RWPE2 (cell line): ENCODE results near the gene LOXL4.

Experiments
- ATAC-seq: fragments of 200-7000 bp; cut with Tn5 transposase; 3 replicates; pipeline ENCODE4 v1.9.1; 2021; ENCODE audit warnings: low read depth
- DNase-seq: peaks from one replicate; pipeline ENCODE4 v3.0.0-alpha.2; 2020; ENCODE audit warnings: low spot score
- H3K27ac ChIP-seq: fragments of 450-650 bp; 2 replicates; pipeline ENCODE4 v1.5.1; 2017; ENCODE audit warnings: mild to moderate bottlenecking; ENCODE audit not compliant: poor library complexity, severe bottlenecking
- H3K27me3 ChIP-seq: fragments of 250-450 bp; sonication (Bioruptor Pico); 2 replicates; pipeline ENCODE4 v1.5.1; 2021; ENCODE audit warnings: mild to moderate bottlenecking, moderate library complexity; ENCODE audit not compliant: insufficient read depth, poor library complexity, severe bottlenecking
- H3K36me3 ChIP-seq: fragments of 250-450 bp; sonication (Bioruptor Pico); 2 replicates; pipeline ENCODE4 v1.5.1; 2020; ENCODE audit warnings: low read depth, mild to moderate bottlenecking, moderate library complexity
- H3K4me1 ChIP-seq: fragments of 250-450 bp; sonication (Bioruptor Pico); 2 replicates; pipeline ENCODE4 v1.5.1; 2021; ENCODE audit warnings: mild to moderate bottlenecking, moderate library complexity; ENCODE audit not compliant: insufficient read depth, poor library complexity, severe bottlenecking
- H3K4me3 ChIP-seq: fragments of 250-450 bp; sonication (Bioruptor Pico); 2 replicates; pipeline ENCODE4 v1.5.1; 2021; ENCODE audit warnings: mild to moderate bottlenecking, moderate library complexity; ENCODE audit not compliant: severe bottlenecking
- H3K9me3 ChIP-seq: fragments of 250-450 bp; sonication (Bioruptor Pico); 2 replicates; pipeline ENCODE4 v1.5.1; 2021; ENCODE audit warnings: mild to moderate bottlenecking, moderate library complexity; ENCODE audit not compliant: severe bottlenecking
- CTCF ChIP-seq: fragments of 450-650 bp; IDR thresholded peaks from one replicate; pipeline ENCODE4 v1.5.1; 2017; ENCODE audit warnings: mild to moderate bottlenecking, moderate library complexity; ENCODE audit not compliant: poor library complexity, severe bottlenecking

LOXL4 gene

DNA sequence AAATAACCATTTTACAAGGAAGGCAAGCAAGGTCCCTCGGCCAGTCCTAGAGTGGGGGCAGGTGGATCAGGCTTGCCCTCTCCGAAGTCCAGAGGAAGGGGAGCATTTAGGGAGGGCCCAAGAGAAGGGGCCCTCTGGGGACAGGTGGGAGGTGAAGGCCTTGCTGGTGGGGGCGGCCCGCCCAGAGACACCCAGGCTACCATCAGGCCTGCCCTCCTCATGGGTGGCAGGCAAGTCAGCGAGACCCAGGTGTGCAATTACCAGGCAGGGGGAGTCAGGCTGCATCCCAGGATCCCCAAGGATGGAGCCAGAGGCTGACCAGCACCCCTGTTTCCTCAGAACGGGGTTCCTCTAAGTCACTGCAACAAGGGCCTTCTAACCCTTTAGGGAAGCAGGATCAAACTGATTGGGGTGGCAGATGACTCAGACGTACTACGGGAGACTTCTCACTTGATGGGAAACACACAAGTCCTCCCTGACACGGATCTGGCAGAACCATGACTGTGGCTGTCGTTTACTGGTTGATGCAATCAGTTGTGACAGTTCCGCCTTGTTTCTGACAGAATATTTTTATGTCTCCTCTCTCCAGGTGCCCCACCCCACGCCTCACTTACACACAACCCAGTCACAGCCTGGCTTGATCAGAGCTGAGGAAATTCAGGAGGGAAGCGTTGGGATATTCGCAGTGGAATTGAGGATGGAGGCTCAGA, 8.2 kb downstream of the LOXL4 start:
- Histone ChIP-seq H3K4me1 (no peaks in the 10 kb centered on the region), H3K27me3 (no peaks in the 10 kb centered on the region), H3K36me3 (no peaks in the 10 kb centered on the region), H3K9me3 (no peaks in the 10 kb centered on the region), H3K4me3 (no peak overlapping the region), H3K27ac (no peak overlapping the region)
- no peak for TF ChIP-seq CTCF
- DNase-seq = no peak
- ATAC-seq = no peak

DNA sequence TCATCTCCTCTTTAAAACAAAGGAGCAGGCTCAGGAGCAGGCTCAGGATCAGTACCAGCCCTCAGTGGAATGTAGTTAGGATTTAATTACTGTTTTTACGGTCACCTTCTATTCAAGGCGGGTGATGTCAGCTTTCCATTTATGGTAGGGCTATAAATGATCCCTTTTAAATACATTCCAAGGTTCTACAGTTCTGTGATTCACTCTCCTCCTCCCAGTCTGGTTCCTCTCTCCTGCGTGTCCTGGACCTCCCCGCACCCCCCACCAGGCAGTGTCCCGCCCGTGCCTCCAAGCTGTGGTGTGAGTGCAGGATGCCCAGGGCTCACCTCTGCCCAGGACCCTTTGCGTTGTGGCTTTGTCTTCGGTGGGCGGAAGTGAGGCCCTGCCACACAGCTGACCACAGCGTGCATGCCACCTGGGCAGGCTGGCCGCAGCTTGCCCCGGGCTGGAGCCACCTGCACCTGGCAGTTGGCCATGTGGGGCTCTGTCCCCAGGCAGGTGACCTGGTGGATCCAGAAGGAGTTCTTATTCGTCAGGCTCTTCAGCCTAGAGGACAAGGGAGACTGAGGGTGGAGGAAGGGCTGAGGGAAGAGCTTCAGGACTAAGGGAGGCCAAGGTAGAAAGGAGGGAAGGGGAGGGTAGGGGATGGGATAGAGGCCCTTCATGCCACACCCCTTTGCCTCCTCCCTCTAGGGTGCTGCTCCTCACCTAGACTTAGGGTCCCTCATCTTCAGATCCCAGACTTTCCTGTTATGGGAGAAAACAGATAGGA, 9.1 kb downstream of the LOXL4 start:
- DNase-seq = no peak
- no peak for TF ChIP-seq CTCF
- Histone ChIP-seq H3K4me1 (no peaks in the 10 kb centered on the region), H3K27ac (no peak overlapping the region), H3K36me3 (no peaks in the 10 kb centered on the region), H3K9me3 (no peaks in the 10 kb centered on the region), H3K4me3 (no peak overlapping the region), H3K27me3 (no peaks in the 10 kb centered on the region)
- ATAC-seq = no peak; the same call in 2 of the 3 replicates

DNA sequence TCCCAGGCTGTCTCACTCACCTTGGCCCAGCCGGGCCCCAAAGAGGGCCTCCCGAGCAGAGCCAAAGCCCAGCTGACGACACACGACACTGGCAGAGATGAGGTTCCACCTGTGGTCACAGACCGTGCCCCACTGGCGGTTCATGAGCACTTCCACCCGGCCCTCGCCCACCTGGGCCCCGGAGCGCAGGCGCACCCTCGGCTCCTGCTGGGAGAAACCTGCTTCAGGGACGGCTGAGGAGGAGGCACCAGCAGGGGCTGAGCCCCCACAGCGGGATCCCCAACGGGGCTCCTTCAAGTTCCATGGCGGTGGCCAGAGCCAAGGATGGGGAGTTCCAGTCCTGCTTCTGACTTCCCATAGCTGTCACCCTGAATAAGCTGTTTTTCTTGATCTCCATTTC, 10.0 kb downstream of the LOXL4 start:
- Histone ChIP-seq H3K36me3 (no peaks in the 10 kb centered on the region), H3K27ac (no peak overlapping the region), H3K27me3 (no peaks in the 10 kb centered on the region), H3K4me1 (no peaks in the 10 kb centered on the region), H3K9me3 (no peaks in the 10 kb centered on the region), H3K4me3 (no peak overlapping the region)
- DNase-seq (no peak), ATAC-seq (no peak)
- TF ChIP-seq CTCF = no peak

- no peak for TF ChIP-seq CTCF
- H3K4me3 ChIP-seq = no peak overlapping the region
- no peak for ATAC-seq
- H3K27me3 ChIP-seq = no peaks in the 10 kb centered on the region
- no peak overlapping the region for H3K27ac ChIP-seq
- no peaks in the 10 kb centered on the region for H3K36me3 ChIP-seq
- DNase-seq = no peak
- no peaks in the 10 kb centered on the region for H3K9me3 ChIP-seq
- no peaks in the 10 kb centered on the region for H3K4me1 ChIP-seq
These were observed 10.8 kb downstream of the LOXL4 start for GRCh38 chr10:98257198-98257597.

- H3K4me3 ChIP-seq = no peak overlapping the region
- no peaks in the 10 kb centered on the region for H3K4me1 ChIP-seq
- ATAC-seq (no peak), DNase-seq (no peak)
- H3K9me3 ChIP-seq = no peaks in the 10 kb centered on the region
- no peaks in the 10 kb centered on the region for H3K36me3 ChIP-seq
- TF ChIP-seq CTCF = no peak
- no peaks in the 10 kb centered on the region for H3K27me3 ChIP-seq
- no peak overlapping the region for H3K27ac ChIP-seq
These were observed 11.3 kb downstream of the LOXL4 start for GRCh38 chr10:98256692-98257091.
